Measurements from ENCODE around the gene IGF2BP3. TPM values are rescaled to one million over a fixed set of nuclear protein-coding genes. Genes with fewer than 3 reads are reported as not detected.
"Not testable (repeated sequence)": the region's sequence is repeated elsewhere in the genome, so short reads cannot be mapped to it uniquely, and the experiment has no call there.

IGF2BP3 gene
- total RNA-seq, 2 donors from 2014 or later: 0.24 to 1.2 TPM

DNA sequence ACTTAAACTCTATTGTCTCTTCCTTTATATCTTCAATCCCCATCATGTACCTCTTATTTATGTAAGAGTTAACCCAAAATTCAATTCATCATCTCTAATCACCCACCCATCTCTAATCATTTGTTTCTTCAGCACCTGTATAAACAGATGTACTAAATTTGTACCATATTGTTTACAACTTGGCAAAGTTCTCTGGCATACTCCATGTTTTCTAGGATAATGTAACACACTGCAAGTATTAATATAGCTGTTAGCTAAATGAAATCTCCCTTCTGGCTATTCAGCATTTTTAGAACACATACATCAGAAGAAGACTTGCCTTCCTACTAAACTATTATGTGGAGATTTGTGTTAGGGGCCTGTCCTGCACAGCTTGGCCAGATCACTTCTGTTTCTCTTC is 138.1 kb downstream of the IGF2BP3 start:
- DNase-seq: no peak
- no peak overlapping the region for H3K4me3 ChIP-seq
- H3K27ac ChIP-seq: no peak overlapping the region
- H3K9me3 ChIP-seq: no peaks in the 10 kb centered on the region
- no peak for TF ChIP-seq CTCF (IDR thresholded peaks at IDR 0.05)
- intact Hi-C loops (cut with DNase I): no loop called here
- H3K27me3 ChIP-seq: no peaks in the 10 kb centered on the region
- no peaks in the 10 kb centered on the region for H3K4me1 ChIP-seq
- H3K36me3 ChIP-seq: no peaks in the 10 kb centered on the region
- no peak overlapping the region for H3K9ac ChIP-seq (ENCODE audit: low read depth in 2 of 2, low read length in 2 of 2)

DNA sequence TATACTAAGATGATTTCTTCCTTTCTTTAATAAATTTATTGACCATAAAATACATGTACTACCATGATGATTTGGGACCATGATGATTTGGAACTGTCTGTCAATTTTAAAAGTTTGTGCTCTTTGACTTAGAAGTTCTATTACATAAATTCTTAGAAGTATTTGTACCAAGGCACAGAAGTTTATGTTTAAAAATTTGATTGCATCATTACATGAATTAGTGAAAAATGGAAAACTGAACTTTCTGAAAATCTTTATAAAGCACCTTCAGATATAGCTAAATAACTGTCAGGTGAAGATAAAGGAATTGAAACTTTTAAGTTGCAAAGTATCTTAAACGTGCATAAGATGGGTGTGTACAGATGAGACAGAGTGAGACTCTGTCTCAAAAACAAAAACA is 139.2 kb downstream of the IGF2BP3 start:
- Histone ChIP-seq H3K9ac (ENCODE audit: low read depth in 2 of 2, low read length in 2 of 2) (no peak overlapping the region), H3K27me3 (no peaks in the 10 kb centered on the region), H3K4me3 (no peak overlapping the region), H3K4me1 (no peaks in the 10 kb centered on the region), H3K9me3 (no peaks in the 10 kb centered on the region), H3K36me3 (no peaks in the 10 kb centered on the region), H3K27ac (no peak overlapping the region)
- TF ChIP-seq CTCF (IDR thresholded peaks at IDR 0.05): no peak
- no peak for DNase-seq
- intact Hi-C loops (cut with DNase I): no loop called here

DNA sequence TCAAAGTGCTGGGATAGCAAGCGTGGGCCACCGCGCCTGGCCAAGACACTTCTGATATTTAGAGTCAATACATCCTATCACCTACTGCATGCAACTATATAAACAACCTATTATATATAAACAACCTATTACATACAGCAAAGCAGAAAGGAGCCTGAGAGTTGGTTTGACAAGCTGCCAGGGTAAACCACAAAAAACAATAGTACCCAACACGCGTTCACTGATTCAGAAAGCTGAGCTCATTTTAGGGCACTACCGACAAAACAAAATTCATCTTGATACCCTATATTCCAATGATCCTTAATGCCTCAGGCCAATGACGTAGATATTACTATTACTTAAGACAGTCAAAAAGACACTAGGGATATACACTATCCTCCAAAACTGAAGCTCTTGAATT is 154.9 kb downstream of the IGF2BP3 start:
- Histone ChIP-seq H3K9me3 (no peaks in the 10 kb centered on the region), H3K4me3 (no peak overlapping the region), H3K27me3 (no peaks in the 10 kb centered on the region), H3K4me1 (no peaks in the 10 kb centered on the region), H3K27ac (no peak overlapping the region), H3K9ac (ENCODE audit: low read depth in 2 of 2, low read length in 2 of 2) (no peak overlapping the region), H3K36me3 (no peaks in the 10 kb centered on the region)
- TF ChIP-seq CTCF (IDR thresholded peaks at IDR 0.05): no peak
- no peak for DNase-seq
- intact Hi-C loops (cut with DNase I): no loop called here

DNA sequence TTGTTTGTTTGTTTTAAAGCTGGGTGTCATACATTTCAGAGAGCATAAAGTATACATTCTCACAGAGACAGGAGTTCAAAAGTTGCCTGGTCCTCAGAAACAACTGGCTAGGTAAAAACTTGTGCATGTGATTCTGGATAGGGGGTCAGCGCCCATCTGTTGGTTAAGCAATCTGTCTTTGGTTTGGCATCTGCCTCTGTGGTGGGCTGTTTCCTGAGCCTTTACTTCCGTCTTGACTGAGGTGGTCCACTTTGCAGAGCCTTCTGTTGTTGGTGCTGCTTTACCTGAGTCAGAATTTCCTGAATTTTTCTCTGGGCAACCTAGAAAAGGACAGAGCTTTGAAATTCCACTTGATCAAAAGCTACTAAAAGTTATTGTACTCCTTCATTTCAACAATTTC is 158.2 kb downstream of the IGF2BP3 start:
- H3K4me3 ChIP-seq; H3K9me3 ChIP-seq; intact Hi-C loops (cut with DNase I); H3K9ac ChIP-seq (ENCODE audit: low read depth in 2 of 2, low read length in 2 of 2); H3K4me1 ChIP-seq; H3K27ac ChIP-seq; H3K27me3 ChIP-seq; DNase-seq: not testable (repeated sequence)
- peaks cover 10% of the 10 kb centered on the region for H3K36me3 ChIP-seq

DNA sequence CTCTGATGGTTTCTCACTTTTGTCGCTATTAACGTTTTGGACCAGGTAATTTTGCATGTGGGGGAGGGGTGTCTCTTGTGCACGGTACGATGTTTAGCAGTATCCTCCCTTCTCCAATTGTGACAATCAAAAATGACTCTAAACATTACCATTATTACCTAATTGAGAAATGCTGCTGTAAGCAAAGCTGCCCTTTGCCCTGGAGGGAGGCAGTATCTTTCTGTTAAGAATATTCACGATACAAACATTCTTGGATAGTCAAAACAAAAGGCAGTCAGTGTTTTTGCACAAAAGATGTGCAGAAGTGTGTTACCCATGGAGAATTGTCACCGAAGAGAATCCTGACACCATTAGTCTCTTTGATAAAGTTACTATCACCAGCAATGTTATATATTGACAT is 161.5 kb downstream of the IGF2BP3 start:
- Histone ChIP-seq H3K4me3 (no peak overlapping the region), H3K9ac (ENCODE audit: low read depth in 2 of 2, low read length in 2 of 2) (no peak overlapping the region), H3K4me1 (no peaks in the 10 kb centered on the region), H3K27ac (no peak overlapping the region), H3K9me3 (no peaks in the 10 kb centered on the region), H3K36me3 (peaks cover 10% of the 10 kb centered on the region), H3K27me3 (no peaks in the 10 kb centered on the region)
- intact Hi-C loops (cut with DNase I): no loop called here
- no peak for DNase-seq
- no peak for TF ChIP-seq CTCF (IDR thresholded peaks at IDR 0.05)

DNA sequence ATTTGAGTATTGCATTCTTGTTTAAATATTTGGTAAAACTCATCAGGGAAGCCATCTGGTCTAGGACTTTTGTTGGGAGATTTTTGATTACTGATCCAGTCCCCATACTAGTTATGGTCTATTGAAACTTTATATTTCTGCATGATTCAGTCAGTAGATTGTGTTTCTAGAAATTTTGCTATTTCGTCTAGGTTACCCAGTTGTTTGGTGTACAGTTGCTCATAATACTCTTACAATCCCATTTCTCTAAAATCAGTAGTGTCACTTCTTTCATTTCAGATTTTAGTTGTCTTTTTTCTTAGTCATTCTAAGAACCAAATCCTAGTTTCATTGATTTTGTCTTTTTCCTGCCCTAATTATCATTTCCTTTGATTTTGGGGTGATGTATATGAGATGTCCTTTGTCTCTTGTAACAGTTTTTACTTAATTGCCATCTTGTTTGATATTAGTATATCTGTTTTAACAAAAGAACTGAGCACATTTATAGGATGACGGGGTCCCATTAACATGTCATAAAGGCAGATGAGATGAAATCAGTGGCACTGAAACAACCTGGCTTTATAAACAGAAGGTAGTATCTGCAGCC is 163.3 kb downstream of the IGF2BP3 start:
- Histone ChIP-seq H3K27me3 (no peaks in the 10 kb centered on the region), H3K27ac (no peak overlapping the region), H3K9ac (ENCODE audit: low read depth in 2 of 2, low read length in 2 of 2) (no peak overlapping the region), H3K4me3 (no peak overlapping the region), H3K9me3 (no peaks in the 10 kb centered on the region), H3K36me3 (peaks cover 10% of the 10 kb centered on the region), H3K4me1 (no peaks in the 10 kb centered on the region)
- TF ChIP-seq CTCF (IDR thresholded peaks at IDR 0.05): no peak
- no peak for DNase-seq
- intact Hi-C loops (cut with DNase I): no loop called here
